H9 (cell line): ENCODE data around the gene ULK3. TPM values are rescaled to one million over a fixed set of nuclear protein-coding genes. Genes with fewer than 3 reads are reported as not detected.

Experiments used
- DNase-seq: peaks from one replicate; pipeline ENCODE4 v3.0.0-alpha.2; 2017
- H2AFZ ChIP-seq: one replicate; pipeline ENCODE4 v1.6.1; 2013; ENCODE audit warnings: mild to moderate bottlenecking, low read length, control low read depth, moderate library complexity
- H2AK5ac ChIP-seq: 2 replicates; pipeline ENCODE4 v1.6.1; 2013; ENCODE audit warnings: low read length, control low read depth, mixed read lengths; ENCODE audit not compliant: insufficient read length
- H2BK120ac ChIP-seq: one replicate; pipeline ENCODE4 v1.6.1; 2013; ENCODE audit warnings: low read depth, mild to moderate bottlenecking, low read length, control low read depth, inconsistent platforms; ENCODE audit not compliant: poor library complexity, severe bottlenecking
- H2BK12ac ChIP-seq: 2 replicates; pipeline ENCODE4 v1.6.1; 2013; ENCODE audit warnings: low read length, control low read depth, mixed read lengths, low read depth; ENCODE audit not compliant: insufficient read length
- H2BK15ac ChIP-seq: 2 replicates; pipeline ENCODE4 v1.6.1; 2013; ENCODE audit warnings: low read depth, low read length, control low read depth
- H2BK20ac ChIP-seq: one replicate; pipeline ENCODE4 v1.6.1; 2013; ENCODE audit warnings: low read depth, mild to moderate bottlenecking, low read length, control low read depth, inconsistent platforms; ENCODE audit not compliant: poor library complexity, severe bottlenecking
- H2BK5ac ChIP-seq: 2 replicates; pipeline ENCODE4 v1.6.1; 2013; ENCODE audit warnings: low read length, control low read depth, mixed read lengths; ENCODE audit not compliant: insufficient read length
- H3K14ac ChIP-seq: 2 replicates; pipeline ENCODE4 v1.6.1; 2013; ENCODE audit warnings: low read length, control low read depth; ENCODE audit not compliant: insufficient read depth
- H3K18ac ChIP-seq: 2 replicates; pipeline ENCODE4 v1.6.1; 2013; ENCODE audit warnings: low read depth, mild to moderate bottlenecking, mixed read lengths, low read length, control low read depth; ENCODE audit not compliant: insufficient read length
- H3K23ac ChIP-seq: 2 replicates; pipeline ENCODE4 v1.6.1; 2013; ENCODE audit warnings: low read length, control low read depth, mixed read lengths, low read depth; ENCODE audit not compliant: insufficient read length
- H3K23me2 ChIP-seq: 2 replicates; pipeline ENCODE4 v1.6.1; 2013; ENCODE audit warnings: low read depth, mild to moderate bottlenecking, mixed read lengths, low read length, control low read depth; ENCODE audit not compliant: insufficient read length, poor library complexity, severe bottlenecking
- H3K27ac ChIP-seq: 2 replicates; pipeline ENCODE4 v1.5.1; 2013; ENCODE audit warnings: low read length, control low read depth, mixed read lengths, low read depth; ENCODE audit not compliant: insufficient read length
- H3K27me3 ChIP-seq: 2 replicates; pipeline ENCODE4 v1.6.1; 2013; ENCODE audit warnings: low read length, control low read depth, inconsistent platforms; ENCODE audit not compliant: insufficient read depth
- H3K4ac ChIP-seq: 2 replicates; pipeline ENCODE4 v1.6.1; 2013; ENCODE audit warnings: low read depth, mild to moderate bottlenecking, control low read depth, inconsistent platforms, low read length, moderate library complexity
- H3K4me1 ChIP-seq: 2 replicates; pipeline ENCODE4 v1.6.1; 2013; ENCODE audit warnings: low read length, control low read depth, inconsistent platforms; ENCODE audit not compliant: insufficient read depth
- H3K4me2 ChIP-seq: 2 replicates; pipeline ENCODE4 v1.6.1; 2013; ENCODE audit warnings: low read length, control low read depth, mixed read lengths; ENCODE audit not compliant: insufficient read length, insufficient read depth
- H3K56ac ChIP-seq: 2 replicates; pipeline ENCODE4 v1.6.1; 2013; ENCODE audit warnings: low read depth, mild to moderate bottlenecking, mixed read lengths, low read length, control low read depth; ENCODE audit not compliant: insufficient read length
- H3K79me1 ChIP-seq: 2 replicates; pipeline ENCODE4 v1.6.1; 2013; ENCODE audit warnings: low read depth, mild to moderate bottlenecking, moderate library complexity, low read length, control low read depth, inconsistent platforms; ENCODE audit not compliant: insufficient read depth, poor library complexity, severe bottlenecking
- H3K79me2 ChIP-seq: 2 replicates; pipeline ENCODE4 v1.6.1; 2013; ENCODE audit warnings: low read length, control low read depth, inconsistent platforms; ENCODE audit not compliant: insufficient read depth
- H3K9ac ChIP-seq: 2 replicates; pipeline ENCODE4 v1.6.1; 2013; ENCODE audit warnings: low read length, control low read depth, mixed read lengths; ENCODE audit not compliant: insufficient read length; ENCODE audit errors: extremely low read depth
- H3K9me3 ChIP-seq: one replicate; pipeline ENCODE4 v1.6.1; 2013; ENCODE audit warnings: low read depth, low read length, inconsistent platforms; ENCODE audit not compliant: control insufficient read depth
- H3T11ph ChIP-seq: one replicate; pipeline ENCODE4 v1.6.1; 2013; ENCODE audit warnings: mild to moderate bottlenecking, low read length, control low read depth, inconsistent platforms
- H4K20me1 ChIP-seq: one replicate; pipeline ENCODE4 v1.6.1; 2013; ENCODE audit not compliant: control insufficient read depth, insufficient read length, insufficient read depth
- H4K5ac ChIP-seq: 2 replicates; pipeline ENCODE4 v1.6.1; 2013; ENCODE audit warnings: low read depth, mild to moderate bottlenecking, mixed read lengths, low read length, control low read depth; ENCODE audit not compliant: insufficient read length
- H4K8ac ChIP-seq: replicated peaks from 2 replicates; pipeline ENCODE4 v1.6.1; 2013; ENCODE audit warnings: low read length, control low read depth, mixed read lengths, low read depth; ENCODE audit not compliant: insufficient read length
- H4K91ac ChIP-seq: 2 replicates; pipeline ENCODE4 v1.6.1; 2013; ENCODE audit warnings: low read depth, mild to moderate bottlenecking, moderate library complexity, mixed read lengths, low read length, control low read depth; ENCODE audit not compliant: insufficient read length
- H3K27ac Mint-ChIP-seq, 3 experiments: 2 replicates in 2 of 3; 3 replicates in 1 of 3; pipeline ENCODE4 v1.8.0; 2020 to 2021; ENCODE audit warnings: mixed read lengths in 3 of 3, mild to moderate bottlenecking in 1 of 3, moderate library complexity in 1 of 3
- H3K27me3 Mint-ChIP-seq: 2 replicates; pipeline ENCODE4 v1.8.0; 2021; ENCODE audit warnings: low read depth, mild to moderate bottlenecking, moderate library complexity, mixed read lengths
- H3K36me3 Mint-ChIP-seq, 3 experiments: 2 replicates in 2 of 3; 3 replicates in 1 of 3; pipeline ENCODE4 v1.8.0; 2020 to 2021; ENCODE audit warnings: low read depth in 3 of 3, mixed read lengths in 3 of 3; ENCODE audit not compliant: insufficient read depth in 1 of 3
- H3K4me1 Mint-ChIP-seq, 2 experiments: 2 replicates each; pipeline ENCODE4 v1.8.0; 2020; ENCODE audit warnings: mixed read lengths in 2 of 2
- H3K4me3 Mint-ChIP-seq, 2 experiments: 2 replicates in 1 of 2; 3 replicates in 1 of 2; pipeline ENCODE4 v1.8.0; 2020 to 2021; ENCODE audit warnings: mild to moderate bottlenecking in 2 of 2, mixed read lengths in 2 of 2, moderate library complexity in 1 of 2
- H3K9me3 Mint-ChIP-seq, 2 experiments: 2 replicates in 1 of 2; 3 replicates in 1 of 2; pipeline ENCODE4 v1.8.0; 2020; ENCODE audit warnings: mild to moderate bottlenecking in 2 of 2, mixed read lengths in 2 of 2, moderate library complexity in 1 of 2
- CTCF ChIP-seq: fragments of 200-600 bp; sonication (generic); conservative IDR thresholded peaks from 3 replicates; pipeline ENCODE4 v1.8.0; 2021; ENCODE audit warnings: antibody characterized with exemption, mild to moderate bottlenecking
- WGBS: extraction: QIAGEN DNeasy Blood & Tissue Kit; methylation state at CpG from one replicate; pipeline ENCODE4 v1.1.7; 2013; ENCODE audit warnings: missing lambda C conversion rate, low lambda C conversion rate, mixed read lengths; ENCODE audit not compliant: insufficient read length; ENCODE audit errors: extremely low coverage; 5-methylcytosine and 5-hydroxymethylcytosine counted together
- total RNA-seq: library from RNA; stranded (reverse); gene quantifications from 2 replicates; pipeline ENCODE4 v1.2.1, GENCODE V29; 2021

Gene ULK3
- total RNA-seq, 1 experiment from 2014 or later: 34.0 TPM

DNA sequence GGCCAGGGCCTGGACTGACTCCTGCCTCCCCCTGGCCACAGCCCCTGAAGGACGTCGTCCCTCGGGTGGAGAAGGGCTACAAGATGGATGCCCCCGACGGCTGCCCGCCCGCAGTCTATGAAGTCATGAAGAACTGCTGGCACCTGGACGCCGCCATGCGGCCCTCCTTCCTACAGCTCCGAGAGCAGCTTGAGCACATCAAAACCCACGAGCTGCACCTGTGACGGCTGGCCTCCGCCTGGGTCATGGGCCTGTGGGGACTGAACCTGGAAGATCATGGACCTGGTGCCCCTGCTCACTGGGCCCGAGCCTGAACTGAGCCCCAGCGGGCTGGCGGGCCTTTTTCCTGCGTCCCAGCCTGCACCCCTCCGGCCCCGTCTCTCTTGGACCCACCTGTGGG lies 40.7 kb downstream of the ULK3 start:
- Histone ChIP-seq H4K8ac (no peak overlapping the region), H3K27me3 (no peaks in the 10 kb centered on the region), H3K4me1 (no peaks in the 10 kb centered on the region), H2BK15ac (no peak overlapping the region), H3K4ac (no peak overlapping the region), H3T11ph (no peak overlapping the region), H2BK120ac (no peak overlapping the region), H2AK5ac (no peak overlapping the region), H3K79me1 (no peaks in the 10 kb centered on the region), H2AFZ (no peak overlapping the region), H4K91ac (no peak overlapping the region), H2BK12ac (no peak overlapping the region), H3K9me3 (no peaks in the 10 kb centered on the region), H3K27ac (no peak overlapping the region), H4K5ac (no peak overlapping the region), H2BK20ac (no peak overlapping the region), H3K9ac (no peak overlapping the region), H3K23me2 (no peaks in the 10 kb centered on the region), H4K20me1 (no peaks in the 10 kb centered on the region), H3K79me2 (no peaks in the 10 kb centered on the region), H3K14ac (no peak overlapping the region), H3K4me2 (no peak overlapping the region), H3K23ac (no peak overlapping the region), H3K56ac (no peak overlapping the region), H3K18ac (no peak overlapping the region), H2BK5ac (no peak overlapping the region)
- Mint-ChIP-seq H3K4me3 (no peak overlapping the region), H3K27me3 (no peaks in the 10 kb centered on the region), H3K9me3 (no peaks in the 10 kb centered on the region), H3K27ac (no peak overlapping the region), H3K36me3 (peaks cover 11 to 34% (median 34%) of the 10 kb centered on the region in 3 experiments; a peak in 5 of 7 replicates), H3K4me1 (peaks cover 2 to 7% of the 10 kb centered on the region in 2 experiments)
- no peak for DNase-seq
- no CpG with 5 or more reads among the region's 20 CpGs for WGBS
- no peak for TF ChIP-seq CTCF
